DND-41 (cell line): ENCODE data around the gene PLEKHD1.
A peak's percentile ranks its signal among the peaks of the same experiment; 100 is the strongest.

Source experiments
- ATAC-seq: fragments of 200-7000 bp; cut with Tn5 transposase; 3 replicates; pipeline ENCODE4 v1.9.1; 2021; ENCODE audit warnings: low read depth; ENCODE audit not compliant: insufficient read depth
- DNase-seq: peaks from one replicate; pipeline ENCODE4 v3.0.0-alpha.2; 2020
- H2AFZ ChIP-seq: 2 replicates; pipeline ENCODE4 v1.6.0; 2012; ENCODE audit warnings: low read depth, low read length
- H3K27ac ChIP-seq: 2 replicates; pipeline ENCODE4 v1.5.1; 2012; ENCODE audit warnings: low read length, inconsistent platforms
- H3K27me3 ChIP-seq: fragments of 200-600 bp; sonication (generic); 2 replicates; pipeline ENCODE4 v1.6.0; 2012; ENCODE audit warnings: low read length, mild to moderate bottlenecking, inconsistent platforms; ENCODE audit not compliant: insufficient read depth, poor library complexity
- H3K36me3 ChIP-seq: 2 replicates; pipeline ENCODE4 v1.5.1; 2012; ENCODE audit warnings: low read length, inconsistent platforms; ENCODE audit not compliant: insufficient read depth
- H3K4me1 ChIP-seq: 2 replicates; pipeline ENCODE4 v1.5.1; 2012; ENCODE audit warnings: mild to moderate bottlenecking, low read length; ENCODE audit not compliant: insufficient read depth
- H3K4me2 ChIP-seq: 2 replicates; pipeline ENCODE4 v1.6.0; 2012; ENCODE audit warnings: mild to moderate bottlenecking, moderate library complexity, low read length, inconsistent platforms; ENCODE audit not compliant: insufficient read depth
- H3K4me3 ChIP-seq, 2 experiments: fragments of 200-600 bp in 1 of 2; shearing (Covaris generic) in 1 of 2; 2 replicates each; pipeline ENCODE4 v1.5.1; 2012 to 2016; ENCODE audit warnings: inconsistent platforms in 2 of 2, low read length in 2 of 2, mild to moderate bottlenecking in 2 of 2, low read depth in 1 of 2, moderate library complexity in 1 of 2
- H3K79me2 ChIP-seq: 2 replicates; pipeline ENCODE4 v1.6.0; 2012; ENCODE audit warnings: low read length, inconsistent platforms; ENCODE audit not compliant: insufficient read depth
- H3K9ac ChIP-seq: 2 replicates; pipeline ENCODE4 v1.6.0; 2012; ENCODE audit warnings: low read depth, mild to moderate bottlenecking, inconsistent platforms, low read length, moderate library complexity
- H3K9me3 ChIP-seq: 2 replicates; pipeline ENCODE4 v1.5.1; 2012; ENCODE audit warnings: low read length, moderate library complexity, mild to moderate bottlenecking, inconsistent platforms; ENCODE audit not compliant: insufficient read depth, severe bottlenecking
- H4K20me1 ChIP-seq: 2 replicates; pipeline ENCODE4 v1.6.0; 2012; ENCODE audit warnings: low read length; ENCODE audit not compliant: insufficient read depth
- EZH2 ChIP-seq: IDR thresholded peaks from 3 replicates; pipeline ENCODE4 v1.6.1; 2012; ENCODE audit warnings: borderline replicate concordance, low read depth, mild to moderate bottlenecking, moderate library complexity, low read length, inconsistent platforms; ENCODE audit not compliant: severe bottlenecking
- TF ChIP-seq, protein P1 (sequence below): IDR thresholded peaks from 2 replicates; pipeline ENCODE4 v1.5.1; 2012; ENCODE audit warnings: borderline replicate concordance, low read length, moderate library complexity, mild to moderate bottlenecking; ENCODE audit not compliant: poor library complexity, severe bottlenecking; ENCODE audit errors: extremely low read depth

The PLEKHD1 gene

DNA sequence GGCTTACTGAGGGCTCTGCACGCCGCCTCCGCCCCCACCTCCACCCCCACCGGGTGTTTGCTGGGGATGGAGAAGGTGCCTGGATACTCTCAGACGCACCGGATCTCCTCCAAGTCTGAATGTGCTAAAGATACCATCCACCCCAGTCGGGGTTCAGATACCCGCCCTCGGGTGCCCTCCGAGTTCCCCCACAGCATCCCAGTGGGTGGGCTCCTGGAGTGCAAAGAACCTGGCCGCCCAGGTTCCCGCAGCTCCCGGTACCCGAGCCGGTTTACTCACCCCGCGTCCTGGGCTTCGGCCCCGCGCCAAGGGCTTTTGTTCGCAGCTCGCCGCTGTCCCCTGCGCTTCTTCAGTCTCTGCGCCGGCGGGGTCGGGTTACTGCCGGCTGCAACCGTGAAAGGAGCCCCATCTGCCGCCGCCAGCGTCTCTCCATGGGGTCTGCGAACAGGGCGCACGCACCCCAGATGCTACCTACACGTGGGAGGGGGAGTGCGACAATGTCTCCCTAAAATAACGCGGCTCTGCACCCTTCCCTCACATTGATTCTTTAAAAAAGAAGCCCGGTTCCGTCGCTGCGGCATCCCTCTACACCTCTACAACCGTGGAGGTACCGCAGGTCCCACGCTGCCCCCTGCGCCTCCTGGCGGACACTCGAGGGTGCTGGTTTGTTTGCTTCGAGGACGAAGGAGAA, 89.9 kb downstream of the PLEKHD1 start, which contains the start of gene CCDC177:
TSS of gene CCDC177 (minus strand) at position 609 of the 691 bp plus-strand sequence. CDS start 1,249 bp downstream, outside the sequence.
- TF ChIP-seq, protein P1, sequence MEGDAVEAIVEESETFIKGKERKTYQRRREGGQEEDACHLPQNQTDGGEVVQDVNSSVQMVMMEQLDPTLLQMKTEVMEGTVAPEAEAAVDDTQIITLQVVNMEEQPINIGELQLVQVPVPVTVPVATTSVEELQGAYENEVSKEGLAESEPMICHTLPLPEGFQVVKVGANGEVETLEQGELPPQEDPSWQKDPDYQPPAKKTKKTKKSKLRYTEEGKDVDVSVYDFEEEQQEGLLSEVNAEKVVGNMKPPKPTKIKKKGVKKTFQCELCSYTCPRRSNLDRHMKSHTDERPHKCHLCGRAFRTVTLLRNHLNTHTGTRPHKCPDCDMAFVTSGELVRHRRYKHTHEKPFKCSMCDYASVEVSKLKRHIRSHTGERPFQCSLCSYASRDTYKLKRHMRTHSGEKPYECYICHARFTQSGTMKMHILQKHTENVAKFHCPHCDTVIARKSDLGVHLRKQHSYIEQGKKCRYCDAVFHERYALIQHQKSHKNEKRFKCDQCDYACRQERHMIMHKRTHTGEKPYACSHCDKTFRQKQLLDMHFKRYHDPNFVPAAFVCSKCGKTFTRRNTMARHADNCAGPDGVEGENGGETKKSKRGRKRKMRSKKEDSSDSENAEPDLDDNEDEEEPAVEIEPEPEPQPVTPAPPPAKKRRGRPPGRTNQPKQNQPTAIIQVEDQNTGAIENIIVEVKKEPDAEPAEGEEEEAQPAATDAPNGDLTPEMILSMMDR = peak; percentile 26
- TF ChIP-seq EZH2 = no peak
- ATAC-seq = peak; percentile 33; the same call in 1 of the 3 replicates
- H3K4me2 ChIP-seq = no peak within 1 kb of the TSS
- no peak for DNase-seq
- no peaks in the 10 kb centered on the region for H3K9me3 ChIP-seq
- H3K36me3 ChIP-seq = no peaks in the 10 kb centered on the region
- no peak within 1 kb of the TSS for H3K27ac ChIP-seq
- H3K9ac ChIP-seq = no peak within 1 kb of the TSS
- H2AFZ ChIP-seq = no peak within 1 kb of the TSS
- H3K27me3 ChIP-seq = peaks cover 2% of the 10 kb centered on the region
- no peaks in the 10 kb centered on the region for H3K79me2 ChIP-seq
- no peaks in the 10 kb centered on the region for H3K4me1 ChIP-seq
- no peaks in the 10 kb centered on the region for H4K20me1 ChIP-seq
- H3K4me3 ChIP-seq = no peak within 1 kb of the TSS

DNA sequence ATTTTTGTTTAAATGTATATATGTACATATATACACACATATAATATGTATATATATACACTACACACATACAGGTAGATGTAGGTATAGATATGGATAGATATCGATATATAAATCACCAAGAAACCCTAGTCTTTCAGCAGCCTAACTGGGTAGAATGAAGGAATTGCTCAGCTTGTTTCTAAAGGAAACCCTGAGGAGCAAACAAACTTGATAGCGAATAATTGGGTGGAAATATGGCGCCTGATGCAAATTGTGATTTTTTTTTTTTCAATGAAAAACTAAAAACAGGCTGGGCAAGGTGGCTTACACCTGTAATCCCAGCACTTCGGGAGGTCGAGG, 90.4 kb downstream of the PLEKHD1 start:
- H3K79me2 ChIP-seq = no peaks in the 10 kb centered on the region
- H3K9me3 ChIP-seq = no peaks in the 10 kb centered on the region
- H3K9ac ChIP-seq = no peak overlapping the region
- ATAC-seq = no peak
- no peak overlapping the region for H3K4me2 ChIP-seq
- no peaks in the 10 kb centered on the region for H4K20me1 ChIP-seq
- no peak overlapping the region for H3K27ac ChIP-seq
- peaks cover 2% of the 10 kb centered on the region for H3K27me3 ChIP-seq
- H3K4me1 ChIP-seq = no peaks in the 10 kb centered on the region
- no peaks in the 10 kb centered on the region for H3K36me3 ChIP-seq
- DNase-seq = no peak
- no peak for TF ChIP-seq EZH2
- TF ChIP-seq, protein P1 = no peak
- H2AFZ ChIP-seq = no peak overlapping the region
- no peak overlapping the region for H3K4me3 ChIP-seq

DNA sequence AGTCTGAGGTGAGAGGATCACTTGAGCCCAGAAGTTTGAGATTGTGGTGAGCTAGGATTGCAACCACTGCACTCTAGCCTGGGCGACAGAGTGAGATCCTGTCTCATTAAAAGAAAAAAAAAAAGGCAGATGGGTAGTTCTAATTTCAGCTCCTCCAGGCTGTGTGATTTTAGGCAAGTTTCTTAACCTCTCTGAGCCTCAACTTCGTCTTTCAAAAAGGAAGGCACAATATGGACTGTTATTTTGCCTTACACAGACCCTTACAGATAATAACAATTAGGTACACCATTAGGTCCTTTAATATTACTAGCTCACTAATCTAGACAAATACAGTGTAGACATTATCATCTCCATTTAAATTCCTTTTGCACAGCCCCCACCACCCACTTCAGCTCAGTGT, 94.9 kb downstream of the PLEKHD1 start:
- no peaks in the 10 kb centered on the region for H3K36me3 ChIP-seq
- H3K27me3 ChIP-seq = no peaks in the 10 kb centered on the region
- no peaks in the 10 kb centered on the region for H3K4me1 ChIP-seq
- H4K20me1 ChIP-seq = no peaks in the 10 kb centered on the region
- H2AFZ ChIP-seq = no peak overlapping the region
- DNase-seq = no peak
- no peak overlapping the region for H3K27ac ChIP-seq
- H3K79me2 ChIP-seq = no peaks in the 10 kb centered on the region
- TF ChIP-seq EZH2 = no peak
- TF ChIP-seq, protein P1 = no peak
- H3K9ac ChIP-seq = no peak overlapping the region
- ATAC-seq = no peak
- no peaks in the 10 kb centered on the region for H3K9me3 ChIP-seq
- H3K4me2 ChIP-seq = no peak overlapping the region
- H3K4me3 ChIP-seq = no peak overlapping the region
